ENCODE measurements around the gene HJURP.

HJURP gene

DNA sequence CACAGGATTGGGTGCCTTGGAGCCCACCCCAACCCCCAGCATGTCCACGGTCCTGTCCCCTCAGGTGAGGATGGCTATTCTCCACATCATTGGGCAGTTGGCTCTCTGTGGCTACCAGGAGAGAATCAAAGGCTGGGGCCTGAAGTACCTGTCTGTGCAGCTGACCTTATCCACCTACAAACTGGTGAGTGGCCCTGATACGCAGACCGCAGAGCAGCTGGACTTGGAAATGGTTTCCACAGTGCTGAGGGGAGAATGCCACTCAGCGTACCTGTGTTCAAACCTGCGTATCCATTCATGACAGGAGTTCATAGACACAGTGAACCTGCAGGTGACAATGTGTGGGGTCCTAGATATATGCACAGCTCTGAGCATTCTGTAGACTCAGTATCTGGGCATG is 54.6 kb downstream of the HJURP start:
- in situ Hi-C loops (cut with HindIII; ENCODE audit: low pct_unique_long_range_greater_than_20kb, low sequenced_read_pairs), result no loop called here
- no peak for DNase-seq (ENCODE audit: low read depth in 1 of 2, low spot score in 1 of 2)
- no peak for TF ChIP-seq JUND (IDR thresholded peaks at IDR 0.05; ENCODE audit: low read depth)

DNA sequence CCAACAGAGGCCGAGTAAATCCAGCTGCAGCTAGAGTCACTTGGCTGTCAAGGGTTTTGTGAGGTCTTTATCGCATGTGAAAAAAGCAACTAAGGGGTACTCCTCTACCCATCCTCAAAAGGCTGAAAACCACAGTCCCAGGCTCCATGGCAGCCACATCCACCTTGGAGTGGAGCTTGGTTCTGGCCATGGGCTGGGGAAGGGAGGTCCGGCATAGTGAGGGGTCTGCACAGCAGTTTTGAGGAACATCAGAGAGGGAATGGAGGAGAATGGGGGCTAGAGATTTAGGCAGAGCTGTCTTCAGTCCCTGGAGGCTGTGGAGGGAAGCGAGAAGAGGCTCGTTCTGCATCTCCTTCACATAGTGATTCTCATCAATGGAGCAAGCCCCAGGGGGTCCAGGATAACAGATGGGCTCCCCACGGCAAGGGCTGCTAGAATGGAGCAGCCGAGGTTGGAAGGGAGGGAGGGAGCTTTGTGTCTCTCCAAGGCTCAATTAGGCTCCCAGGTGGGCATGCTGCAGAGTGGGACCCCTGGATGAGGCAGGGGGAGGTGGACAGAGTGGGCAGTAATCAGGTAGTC is 55.2 kb downstream of the HJURP start:
- no peak for DNase-seq (ENCODE audit: low read depth in 1 of 2, low spot score in 1 of 2)
- TF ChIP-seq JUND (IDR thresholded peaks at IDR 0.05; ENCODE audit: low read depth), result no peak
- in situ Hi-C loops (cut with HindIII; ENCODE audit: low pct_unique_long_range_greater_than_20kb, low sequenced_read_pairs), result no loop called here

DNA sequence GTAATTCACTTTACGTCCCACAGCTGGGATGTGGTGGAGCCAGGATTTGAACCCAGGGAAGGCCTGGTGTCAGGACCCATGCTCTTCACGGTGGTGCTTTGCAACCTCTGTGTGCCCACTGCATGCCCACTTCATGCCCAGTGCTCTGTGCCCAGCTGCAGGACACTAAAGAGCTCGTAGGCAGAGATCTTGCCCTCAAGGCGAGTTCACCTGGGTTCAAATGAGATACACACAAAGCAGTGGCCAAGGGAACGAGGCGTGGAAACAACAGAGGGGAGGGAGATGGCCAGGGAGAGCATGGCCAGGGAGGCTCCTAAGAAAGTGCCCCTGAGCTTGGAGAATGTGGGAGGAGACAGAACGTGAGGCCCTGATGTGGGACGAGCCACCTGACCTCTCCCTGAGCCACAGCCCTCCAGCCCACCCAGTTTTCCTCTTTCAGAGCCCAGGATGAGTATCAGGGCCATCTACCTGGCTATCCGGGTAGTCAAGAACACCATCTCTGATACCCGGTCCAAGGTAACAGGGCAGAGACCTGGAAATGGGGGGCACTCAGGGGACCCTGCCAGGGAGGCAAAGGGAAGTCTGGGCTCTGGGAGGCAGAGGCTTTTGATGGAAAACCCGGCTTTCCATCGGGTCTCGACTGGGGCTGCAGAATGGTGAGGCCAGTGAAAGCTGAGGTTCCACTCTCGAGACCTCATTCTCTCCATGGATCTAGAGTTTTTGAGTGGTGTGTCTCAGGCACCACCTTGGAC is 55.8 kb downstream of the HJURP start:
- no peak for DNase-seq (ENCODE audit: low read depth in 1 of 2, low spot score in 1 of 2)
- no peak for TF ChIP-seq JUND (IDR thresholded peaks at IDR 0.05; ENCODE audit: low read depth)
- in situ Hi-C loops (cut with HindIII; ENCODE audit: low pct_unique_long_range_greater_than_20kb, low sequenced_read_pairs), result no loop called here

DNA sequence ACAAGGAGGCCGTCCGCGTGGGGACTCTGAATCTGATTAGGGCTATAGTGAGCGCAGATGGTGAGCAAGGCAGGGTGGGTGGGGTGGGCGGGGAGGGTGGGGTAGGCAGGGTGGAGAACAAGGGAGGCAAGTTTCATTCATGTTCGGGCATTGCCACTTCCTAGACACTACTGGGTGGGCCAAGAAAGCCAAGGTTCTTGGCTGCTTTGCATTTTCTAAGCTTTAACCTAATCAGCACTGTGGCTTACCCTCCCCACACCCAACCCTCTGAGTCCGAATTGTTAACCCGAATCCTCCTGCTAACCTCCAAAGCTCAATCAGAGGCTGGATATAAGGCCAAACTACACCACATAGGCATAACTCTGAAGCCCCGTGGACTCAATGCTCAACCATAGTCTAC is 58.1 kb downstream of the HJURP start:
- TF ChIP-seq JUND (IDR thresholded peaks at IDR 0.05; ENCODE audit: low read depth), result no peak
- in situ Hi-C loops (cut with HindIII; ENCODE audit: low pct_unique_long_range_greater_than_20kb, low sequenced_read_pairs), result no loop called here
- no peak for DNase-seq (ENCODE audit: low read depth in 1 of 2, low spot score in 1 of 2)

DNA sequence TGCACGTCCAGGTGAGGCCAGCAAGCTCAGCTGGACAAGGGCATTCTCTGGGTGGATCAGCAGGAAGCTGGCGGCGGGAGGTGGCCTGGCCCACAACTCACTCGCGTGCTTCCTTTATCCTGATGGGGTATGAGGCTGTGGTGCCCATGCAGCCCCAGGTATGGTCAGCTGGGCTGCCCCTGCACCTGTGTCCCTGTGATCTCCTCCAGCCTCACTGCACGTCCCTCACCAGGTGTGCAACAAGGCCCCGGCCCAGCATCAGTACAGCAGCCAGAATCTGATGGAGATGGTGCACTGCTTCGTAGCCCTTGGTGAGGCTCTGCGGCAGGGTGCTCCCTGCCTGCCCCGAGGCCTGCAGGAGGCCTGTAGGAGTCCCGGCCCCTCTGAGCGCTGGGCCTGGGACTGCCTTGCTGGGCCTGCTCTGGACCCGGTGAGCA is 58.6 kb downstream of the HJURP start:
- TF ChIP-seq JUND (IDR thresholded peaks at IDR 0.05; ENCODE audit: low read depth), result no peak
- no peak for DNase-seq (ENCODE audit: low read depth in 1 of 2, low spot score in 1 of 2)
- in situ Hi-C loops (cut with HindIII; ENCODE audit: low pct_unique_long_range_greater_than_20kb, low sequenced_read_pairs), result no loop called here

DNA sequence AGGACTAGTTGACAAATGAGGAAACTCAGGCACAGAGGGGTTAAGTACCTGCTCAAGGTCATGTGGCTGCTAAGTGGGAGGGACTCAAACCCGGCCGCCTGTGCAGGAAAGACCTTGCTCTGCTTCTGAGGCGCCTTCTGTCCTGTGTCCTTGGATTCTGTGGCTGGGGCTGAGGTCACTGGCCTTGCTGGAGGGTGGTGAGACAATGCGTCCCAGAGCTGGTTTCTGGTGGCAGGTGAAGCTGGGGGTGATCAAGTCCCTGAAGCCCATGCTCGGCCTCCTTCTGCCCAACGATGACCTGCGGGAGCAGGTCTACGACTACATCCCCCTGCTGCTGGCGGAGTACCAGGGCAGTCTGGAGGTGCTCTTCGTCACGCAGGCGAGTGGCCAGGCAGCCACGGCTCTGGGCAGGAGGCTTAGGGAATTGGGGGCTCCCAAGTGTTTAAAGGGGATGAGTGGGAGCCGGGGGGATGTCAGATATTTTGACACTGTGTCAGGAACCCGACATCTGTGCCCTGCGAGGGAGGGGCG is 60.1 kb downstream of the HJURP start:
- TF ChIP-seq JUND (IDR thresholded peaks at IDR 0.05; ENCODE audit: low read depth), result no peak
- DNase-seq (ENCODE audit: low read depth in 1 of 2, low spot score in 1 of 2), result no peak
- in situ Hi-C loops (cut with HindIII; ENCODE audit: low pct_unique_long_range_greater_than_20kb, low sequenced_read_pairs), result no loop called here

DNA sequence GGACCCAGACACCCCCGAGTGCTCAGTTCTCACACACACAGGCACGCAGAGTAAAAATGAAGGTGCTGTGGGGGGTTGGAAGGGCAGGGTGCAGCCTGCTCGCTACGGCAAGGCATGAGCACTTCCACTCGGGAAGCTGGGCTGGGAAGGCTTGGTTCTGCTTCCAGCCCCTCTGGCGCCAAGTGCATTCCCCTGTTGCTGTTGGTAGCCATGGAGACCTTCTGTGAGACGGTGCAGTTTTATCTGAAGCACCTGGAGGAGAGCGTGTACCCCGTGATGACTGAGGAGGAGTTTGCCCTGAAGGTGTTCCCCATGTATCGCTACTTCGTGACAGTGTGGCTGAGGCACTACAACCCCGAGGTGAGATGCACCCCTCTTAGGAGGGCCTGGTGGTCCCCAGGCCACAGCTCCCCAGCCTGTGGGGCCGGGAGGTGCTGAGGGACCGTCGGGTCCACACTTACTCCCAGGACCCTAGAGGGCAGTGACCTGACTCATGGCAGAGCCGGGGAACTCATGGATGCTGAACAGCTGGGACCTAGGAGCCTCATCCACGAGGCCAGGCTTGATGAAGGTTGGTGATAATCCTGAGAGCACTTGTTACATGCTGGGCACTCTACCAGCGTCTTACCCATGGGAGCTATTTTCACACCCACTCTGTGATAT is 60.7 kb downstream of the HJURP start:
- in situ Hi-C loops (cut with HindIII; ENCODE audit: low pct_unique_long_range_greater_than_20kb, low sequenced_read_pairs), result no loop called here
- no peak for DNase-seq (ENCODE audit: low read depth in 1 of 2, low spot score in 1 of 2)
- no peak for TF ChIP-seq JUND (IDR thresholded peaks at IDR 0.05; ENCODE audit: low read depth)

DNA sequence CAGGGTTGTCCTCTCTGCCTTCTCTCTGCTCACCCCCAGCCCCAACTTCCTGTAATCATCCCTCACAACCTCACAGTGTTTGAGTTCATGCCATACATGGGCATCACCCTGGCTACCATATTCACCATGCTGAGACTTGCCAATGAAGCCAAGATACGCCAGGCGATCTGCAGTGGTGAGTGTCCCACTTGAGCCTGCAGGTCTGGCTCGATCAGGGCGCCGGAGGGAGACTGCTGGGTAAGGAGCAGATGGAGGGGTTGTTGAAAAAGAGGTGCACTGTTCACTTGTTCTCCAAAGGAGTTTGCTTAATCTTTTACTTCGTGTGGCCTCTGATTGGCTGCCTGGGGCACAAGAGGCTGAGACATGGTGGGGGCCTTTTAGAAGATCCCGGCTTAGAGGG is 61.6 kb downstream of the HJURP start:
- in situ Hi-C loops (cut with HindIII; ENCODE audit: low pct_unique_long_range_greater_than_20kb, low sequenced_read_pairs), result no loop called here
- TF ChIP-seq JUND (IDR thresholded peaks at IDR 0.05; ENCODE audit: low read depth), result no peak
- no peak for DNase-seq (ENCODE audit: low read depth in 1 of 2, low spot score in 1 of 2)

DNA sequence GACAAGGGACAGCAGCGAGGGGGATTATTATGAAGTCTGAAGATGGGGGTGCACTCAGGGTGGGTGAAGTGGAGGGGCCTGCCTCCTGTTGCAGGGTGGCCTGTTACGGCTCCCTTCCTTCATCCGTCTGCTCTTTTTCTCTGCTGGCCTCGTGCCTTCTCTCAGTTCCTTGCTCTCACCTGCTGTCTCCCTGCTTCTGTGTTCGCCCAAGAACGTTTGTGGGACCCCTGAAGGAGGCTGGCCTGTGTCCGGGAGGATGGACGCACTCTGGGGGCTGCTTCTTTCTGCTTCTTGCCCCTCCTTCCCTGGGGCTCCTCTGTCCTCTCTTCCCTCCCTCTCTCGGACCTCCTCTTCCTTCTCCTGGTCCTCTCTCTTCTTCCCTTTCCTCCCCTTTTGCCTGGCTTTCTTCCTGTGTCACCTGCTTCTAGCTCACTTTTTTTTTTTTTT is 62.4 kb downstream of the HJURP start:
- in situ Hi-C loops (cut with HindIII; ENCODE audit: low pct_unique_long_range_greater_than_20kb, low sequenced_read_pairs), result no loop called here
- DNase-seq (ENCODE audit: low read depth in 1 of 2, low spot score in 1 of 2), result no peak
- no peak for TF ChIP-seq JUND (IDR thresholded peaks at IDR 0.05; ENCODE audit: low read depth)

DNA sequence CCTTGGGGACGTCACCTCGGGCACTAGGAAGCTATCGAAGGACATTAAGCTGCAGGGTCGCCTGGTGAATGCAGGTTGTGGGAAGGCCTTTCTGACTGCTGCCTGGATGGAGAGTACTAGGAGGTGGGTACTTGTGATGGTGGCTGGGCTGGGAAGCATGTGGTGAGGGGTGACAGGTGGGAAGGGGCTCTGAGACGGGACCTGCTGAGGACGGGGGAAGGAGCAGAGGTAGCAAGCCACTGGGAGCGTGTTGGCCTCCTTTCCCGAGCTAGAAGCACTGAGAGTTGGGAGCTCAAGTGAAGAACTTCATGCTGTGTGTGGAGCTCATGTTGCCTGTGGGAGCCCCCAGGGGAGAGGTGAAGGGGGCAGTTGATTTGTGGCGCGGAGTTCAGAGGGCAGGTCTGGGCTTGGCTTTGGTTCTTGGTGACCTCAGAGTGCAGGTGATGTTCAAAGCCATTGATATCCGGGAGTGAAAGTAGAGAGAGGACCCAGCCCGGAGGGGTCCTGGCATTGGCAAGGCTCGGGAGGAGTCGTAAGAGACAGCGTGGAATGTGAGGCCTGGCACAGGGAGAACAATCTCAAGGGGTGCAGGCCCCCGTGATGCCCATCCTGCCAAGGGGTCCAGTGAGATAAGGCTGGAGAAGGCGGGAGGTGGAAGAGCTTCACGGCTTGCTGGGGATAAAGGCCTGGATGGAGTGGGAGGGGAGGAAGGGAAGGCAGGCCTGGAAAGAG is 63.0 kb downstream of the HJURP start:
- TF ChIP-seq JUND (IDR thresholded peaks at IDR 0.05; ENCODE audit: low read depth), result no peak
- in situ Hi-C loops (cut with HindIII; ENCODE audit: low pct_unique_long_range_greater_than_20kb, low sequenced_read_pairs), result no loop called here
- DNase-seq (ENCODE audit: low read depth in 1 of 2, low spot score in 1 of 2), result no peak

DNA sequence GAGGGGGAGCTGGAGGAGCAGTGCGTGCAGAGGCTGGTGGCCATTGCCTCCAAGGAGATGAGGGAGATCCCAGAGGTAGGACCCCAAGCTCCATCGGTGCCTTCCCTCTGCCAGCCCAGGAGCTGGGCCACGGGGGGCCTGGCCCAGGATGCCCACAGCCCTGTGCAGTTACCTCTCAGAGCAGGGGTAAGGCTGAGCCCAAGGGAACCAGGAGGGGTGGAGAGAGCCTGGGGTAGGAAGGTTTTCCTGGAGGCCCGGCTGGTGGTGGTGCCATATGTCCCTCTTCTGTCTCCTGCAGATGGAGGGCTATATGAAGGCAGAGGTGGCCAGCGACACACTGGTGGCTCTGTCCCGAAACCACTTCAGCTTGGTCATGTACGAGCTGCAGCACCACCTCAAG is 64.8 kb downstream of the HJURP start:
- TF ChIP-seq JUND (IDR thresholded peaks at IDR 0.05; ENCODE audit: low read depth), result no peak
- no peak for DNase-seq (ENCODE audit: low read depth in 1 of 2, low spot score in 1 of 2)
- in situ Hi-C loops (cut with HindIII; ENCODE audit: low pct_unique_long_range_greater_than_20kb, low sequenced_read_pairs), result no loop called here

Measured in T47D (cell line).